ENCODE data around the gene SLC22A5. TPM values are rescaled to one million over a fixed set of nuclear protein-coding genes. Genes with fewer than 3 reads are reported as not detected.

The SLC22A5 gene
- total and polyA plus RNA-seq, 2 donors (not counting 1 experiment from before 2014, with no cell fraction given): 5.7 to 12.9 TPM

DNA sequence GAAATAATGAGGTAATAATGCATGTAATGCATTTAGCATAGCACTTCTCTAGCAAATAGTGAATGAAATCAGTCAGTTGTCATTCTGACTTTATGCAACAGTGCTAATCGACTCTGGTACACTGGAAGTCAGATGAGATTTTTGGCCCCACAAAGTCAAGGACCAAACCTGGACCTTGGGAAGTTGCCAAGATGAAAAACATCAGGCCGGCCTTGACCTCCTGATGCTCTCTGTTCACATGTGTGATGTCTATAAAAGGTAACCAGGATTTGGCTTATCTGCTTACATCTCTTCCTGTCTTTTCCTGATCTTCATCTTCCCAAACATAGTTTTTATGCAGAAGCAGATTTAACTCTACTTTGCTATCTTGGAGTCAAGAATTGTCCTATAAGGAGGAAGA is 39.5 kb downstream of the SLC22A5 start:
- Histone ChIP-seq H2AFZ (ENCODE audit: insufficient read depth, low read depth, low read length, poor library complexity, severe bottlenecking) (no peak overlapping the region), H3K4me2 (replicated peaks; ENCODE audit: low read depth, low read length, poor library complexity, severe bottlenecking) (no peak overlapping the region), H4K20me1 (ENCODE audit: control insufficient read depth, insufficient read depth, low read length, poor library complexity, severe bottlenecking) (no peaks in the 10 kb centered on the region), H3K4me3 (ENCODE audit: control extremely low read depth in 1 of 5, extremely low read depth in 1 of 5, insufficient read depth in 1 of 5, low read depth in 2 of 5, low read length in 4 of 5) (no peak overlapping the region), H3K27ac (ENCODE audit: low read length in 2 of 2) (peak overlapping the region in 1 of 2 donors; percentile 96), H3K27me3 (replicated peaks in 1 of 4; ENCODE audit: control extremely low read depth in 1 of 4, control insufficient read depth in 3 of 4, insufficient read depth in 4 of 4, low read length in 3 of 4) (no peaks in the 10 kb centered on the region), H3K79me2 (ENCODE audit: control insufficient read depth, insufficient read depth, low read length) (peaks cover 65% of the 10 kb centered on the region), H3K36me3 (replicated peaks in 1 of 2; ENCODE audit: control extremely low read depth in 1 of 2, control insufficient read depth in 1 of 2, extremely low read depth in 1 of 2, insufficient read depth in 2 of 2, low read length in 1 of 2) (no peaks in the 10 kb centered on the region), H3K4me1 (ENCODE audit: control insufficient read depth in 2 of 2, insufficient read depth in 2 of 2, low read length in 2 of 2) (peaks cover 44 to 49% of the 10 kb centered on the region in 2 donors), H3K9me3 (ENCODE audit: control extremely low read depth in 1 of 3, control insufficient read depth in 2 of 3, insufficient read depth in 1 of 3, low read length in 2 of 3) (no peaks in the 10 kb centered on the region), H3K9ac (ENCODE audit: low read length) (no peak overlapping the region)
- intact Hi-C loops (cut with micrococcal nuclease): no loop called here
- H3K4me3 Mint-ChIP-seq: peak overlapping the region; percentile 98
- WGBS (ENCODE audit: insufficient coverage): no CpG with 5 or more reads among the region's 2 CpGs
- H3K4me1 Mint-ChIP-seq: peaks cover 56% of the 10 kb centered on the region
- H3K27ac Mint-ChIP-seq: peak overlapping the region; percentile 98
- TF ChIP-seq EZH2 (IDR thresholded peaks at IDR 0.05; ENCODE audit: borderline replicate concordance, insufficient read depth, low read depth, low read length, poor library complexity, severe bottlenecking) (no peak), CTCF (IDR thresholded peaks at IDR 0.05) (no peak)
- no peaks in the 10 kb centered on the region for H3K9me3 Mint-ChIP-seq (ENCODE audit: insufficient read depth)
- no peak for ATAC-seq (ENCODE audit: low read depth)
- POLR2A ChIA-PET: interaction anchor here (0.6 to 3.3 kb wide), 2 partner anchors 81 to 87 kb away, joined by 7 to 26 read pairs; partner anchors contain the start of gene IRF1
- H3K27me3 Mint-ChIP-seq: no peaks in the 10 kb centered on the region
- CTCF ChIA-PET: interaction anchor here (1.5 to 3.9 kb wide), 4 partner anchors 14 to 92 kb away, joined by 4 to 46 read pairs (median 17); no protein-coding TSS in a partner anchor
- DNase-seq: no peak
